Stomach (tissue), 4 donors: ENCODE results near the gene OMP.

Source experiments
- EP300 ChIP-seq: sonication (generic); formaldehyde crosslinking; IDR thresholded peaks from one replicate; pipeline ENCODE4 v1.6.1; 2017; ENCODE audit warnings: antibody characterized with exemption
- POLR2A ChIP-seq, 4 donors: fragments of 450-650 bp; IDR thresholded peaks; one replicate each; pipeline ENCODE4 v1.6.1; 2016; ENCODE audit warnings: antibody characterized with exemption in 4 of 4, control low read depth in 2 of 4, mild to moderate bottlenecking in 1 of 4, moderate library complexity in 1 of 4
- POLR2AphosphoS5 ChIP-seq, 3 donors: sonication (generic); formaldehyde crosslinking; IDR thresholded peaks; one replicate each; pipeline ENCODE4 v1.6.1; 2016; ENCODE audit warnings: antibody characterized with exemption in 3 of 3
- TF ChIP-seq, protein P1 (sequence below), 7 experiments: fragments of 450-650 bp in 4 of 7; fragments of 200-600 bp in 3 of 7; sonication (generic) in 3 of 7; IDR thresholded peaks; one replicate each; pipeline ENCODE4 v1.5.1; 2016 to 2019; ENCODE audit warnings: antibody characterized with exemption in 7 of 7, control low read depth in 2 of 7, mild to moderate bottlenecking in 1 of 7

DNA sequence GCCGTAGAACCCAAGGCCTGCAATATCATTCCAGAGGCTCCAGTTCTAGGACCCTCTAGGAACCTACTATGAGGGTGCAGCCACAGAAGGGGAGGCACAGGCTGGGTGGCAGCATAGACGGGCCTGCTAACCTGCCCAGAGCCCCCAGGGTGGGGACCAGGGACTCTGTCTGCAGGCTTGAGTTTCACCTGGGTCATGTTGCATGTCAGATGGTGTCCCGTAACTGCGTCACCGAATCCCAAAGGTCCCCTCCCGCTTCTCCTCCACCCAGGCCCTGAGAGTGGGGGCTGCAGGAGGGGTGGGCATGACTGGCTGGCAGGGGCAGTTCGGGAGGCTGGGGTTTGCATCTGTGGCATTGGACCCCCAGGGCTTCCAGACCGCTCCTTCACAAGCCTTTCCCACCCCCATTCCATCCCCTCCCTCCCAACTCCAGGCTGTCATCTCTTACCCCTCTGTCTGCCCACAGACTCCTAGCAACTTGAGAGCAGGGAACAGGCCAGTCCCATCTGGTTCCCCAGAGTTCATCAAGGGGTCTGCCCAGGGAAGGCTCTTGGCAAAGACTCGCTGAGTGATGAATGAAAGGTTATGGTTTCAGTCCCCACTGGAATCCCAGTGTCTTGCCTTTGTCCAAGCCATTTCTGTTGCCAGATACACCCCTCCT, 41.7 kb downstream of the OMP start:
- TF ChIP-seq POLR2AphosphoS5 (IDR thresholded peaks at IDR 0.05) (no peak), POLR2A (IDR thresholded peaks at IDR 0.05) (no peak), EP300 (no peak)
- TF ChIP-seq, protein P1, sequence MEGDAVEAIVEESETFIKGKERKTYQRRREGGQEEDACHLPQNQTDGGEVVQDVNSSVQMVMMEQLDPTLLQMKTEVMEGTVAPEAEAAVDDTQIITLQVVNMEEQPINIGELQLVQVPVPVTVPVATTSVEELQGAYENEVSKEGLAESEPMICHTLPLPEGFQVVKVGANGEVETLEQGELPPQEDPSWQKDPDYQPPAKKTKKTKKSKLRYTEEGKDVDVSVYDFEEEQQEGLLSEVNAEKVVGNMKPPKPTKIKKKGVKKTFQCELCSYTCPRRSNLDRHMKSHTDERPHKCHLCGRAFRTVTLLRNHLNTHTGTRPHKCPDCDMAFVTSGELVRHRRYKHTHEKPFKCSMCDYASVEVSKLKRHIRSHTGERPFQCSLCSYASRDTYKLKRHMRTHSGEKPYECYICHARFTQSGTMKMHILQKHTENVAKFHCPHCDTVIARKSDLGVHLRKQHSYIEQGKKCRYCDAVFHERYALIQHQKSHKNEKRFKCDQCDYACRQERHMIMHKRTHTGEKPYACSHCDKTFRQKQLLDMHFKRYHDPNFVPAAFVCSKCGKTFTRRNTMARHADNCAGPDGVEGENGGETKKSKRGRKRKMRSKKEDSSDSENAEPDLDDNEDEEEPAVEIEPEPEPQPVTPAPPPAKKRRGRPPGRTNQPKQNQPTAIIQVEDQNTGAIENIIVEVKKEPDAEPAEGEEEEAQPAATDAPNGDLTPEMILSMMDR (IDR thresholded peaks at IDR 0.05): no peak
